HL-60 (cell line): Measurements from ENCODE around the gene ANKRD40.

Experiments
- DNase-seq, 2 experiments: peaks; one replicate each; pipeline ENCODE4 v3.0.0-alpha.2; 2010 to 2020; ENCODE audit warnings: low read depth in 1 of 2, low spot score in 1 of 2
- H3K27ac ChIP-seq: fragments of 250-450 bp; sonication (Bioruptor Pico); replicated peaks from 2 replicates; pipeline ENCODE4 v1.5.1; 2020; ENCODE audit warnings: mild to moderate bottlenecking, moderate library complexity
- H3K27me3 ChIP-seq: fragments of 250-450 bp; sonication (Bioruptor Pico); 2 replicates; pipeline ENCODE4 v1.5.1; 2021; ENCODE audit warnings: mild to moderate bottlenecking, moderate library complexity; ENCODE audit not compliant: insufficient read depth, poor library complexity, severe bottlenecking
- H3K4me3 ChIP-seq: replicated peaks from 2 replicates; pipeline ENCODE4 v1.5.1; 2011; ENCODE audit warnings: mild to moderate bottlenecking, control low read depth, low read length; ENCODE audit not compliant: insufficient read depth
- CTCF ChIP-seq: IDR thresholded peaks from one replicate; pipeline ENCODE4 v1.5.1; 2011; ENCODE audit warnings: low read length, control low read depth, inconsistent platforms; ENCODE audit not compliant: insufficient read depth
- GABPA ChIP-seq: IDR thresholded peaks from 2 replicates; pipeline ENCODE4 v1.6.1; 2012; ENCODE audit warnings: low read depth
- POLR2AphosphoS5 ChIP-seq: IDR thresholded peaks from 2 replicates; pipeline ENCODE4 v1.6.1; 2012; ENCODE audit warnings: low read depth
- SPI1 ChIP-seq: IDR thresholded peaks from 2 replicates; pipeline ENCODE4 v1.6.1; 2012; ENCODE audit warnings: low read depth, mild to moderate bottlenecking, borderline replicate concordance
- TF ChIP-seq, protein P1 (sequence below): IDR thresholded peaks from 2 replicates; pipeline ENCODE4 v1.6.1; 2012; ENCODE audit warnings: low read depth; ENCODE audit not compliant: insufficient replicate concordance

The ANKRD40 gene

GRCh38 chr17:50672831-50673551, 34.7 kb downstream of the ANKRD40 start:
- H3K4me3 ChIP-seq: no peak overlapping the region
- TF ChIP-seq CTCF: no peak

GRCh38 chr17:50672071-50672470, 35.6 kb downstream of the ANKRD40 start:
- Histone ChIP-seq H3K4me3 (no peak overlapping the region), H3K27ac (no peak overlapping the region)
- no peak for DNase-seq

More at GRCh38 chr17:50672831-50673551, 34.7 kb downstream of the ANKRD40 start:
- no peak for DNase-seq
- Histone ChIP-seq H3K27ac (no peak overlapping the region), H3K27me3 (no peaks in the 10 kb centered on the region)

GRCh38 chr17:50668838-50669581, 38.7 kb downstream of the ANKRD40 start:
- H3K27me3 ChIP-seq: no peaks in the 10 kb centered on the region
- no peak overlapping the region for H3K27ac ChIP-seq
- H3K4me3 ChIP-seq: no peak overlapping the region
- TF ChIP-seq CTCF: no peak
- TF ChIP-seq, protein P1, sequence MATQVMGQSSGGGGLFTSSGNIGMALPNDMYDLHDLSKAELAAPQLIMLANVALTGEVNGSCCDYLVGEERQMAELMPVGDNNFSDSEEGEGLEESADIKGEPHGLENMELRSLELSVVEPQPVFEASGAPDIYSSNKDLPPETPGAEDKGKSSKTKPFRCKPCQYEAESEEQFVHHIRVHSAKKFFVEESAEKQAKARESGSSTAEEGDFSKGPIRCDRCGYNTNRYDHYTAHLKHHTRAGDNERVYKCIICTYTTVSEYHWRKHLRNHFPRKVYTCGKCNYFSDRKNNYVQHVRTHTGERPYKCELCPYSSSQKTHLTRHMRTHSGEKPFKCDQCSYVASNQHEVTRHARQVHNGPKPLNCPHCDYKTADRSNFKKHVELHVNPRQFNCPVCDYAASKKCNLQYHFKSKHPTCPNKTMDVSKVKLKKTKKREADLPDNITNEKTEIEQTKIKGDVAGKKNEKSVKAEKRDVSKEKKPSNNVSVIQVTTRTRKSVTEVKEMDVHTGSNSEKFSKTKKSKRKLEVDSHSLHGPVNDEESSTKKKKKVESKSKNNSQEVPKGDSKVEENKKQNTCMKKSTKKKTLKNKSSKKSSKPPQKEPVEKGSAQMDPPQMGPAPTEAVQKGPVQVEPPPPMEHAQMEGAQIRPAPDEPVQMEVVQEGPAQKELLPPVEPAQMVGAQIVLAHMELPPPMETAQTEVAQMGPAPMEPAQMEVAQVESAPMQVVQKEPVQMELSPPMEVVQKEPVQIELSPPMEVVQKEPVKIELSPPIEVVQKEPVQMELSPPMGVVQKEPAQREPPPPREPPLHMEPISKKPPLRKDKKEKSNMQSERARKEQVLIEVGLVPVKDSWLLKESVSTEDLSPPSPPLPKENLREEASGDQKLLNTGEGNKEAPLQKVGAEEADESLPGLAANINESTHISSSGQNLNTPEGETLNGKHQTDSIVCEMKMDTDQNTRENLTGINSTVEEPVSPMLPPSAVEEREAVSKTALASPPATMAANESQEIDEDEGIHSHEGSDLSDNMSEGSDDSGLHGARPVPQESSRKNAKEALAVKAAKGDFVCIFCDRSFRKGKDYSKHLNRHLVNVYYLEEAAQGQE: no peak
- TF ChIP-seq GABPA: no peak
- no peak for TF ChIP-seq SPI1
- TF ChIP-seq POLR2AphosphoS5: no peak
- no peak for DNase-seq

More at GRCh38 chr17:50672071-50672470, 35.6 kb downstream of the ANKRD40 start:
- no peak for TF ChIP-seq GABPA
- TF ChIP-seq, protein P1: no peak
- no peak for TF ChIP-seq SPI1
- no peak for TF ChIP-seq POLR2AphosphoS5
- TF ChIP-seq CTCF: no peak
- no peaks in the 10 kb centered on the region for H3K27me3 ChIP-seq
